Upper lobe of left lung (tissue), 6 donors: ENCODE measurements around the gene PARP11. TPM values are rescaled to one million over a fixed set of nuclear protein-coding genes. Genes with fewer than 3 reads are reported as not detected.

ENCODE experiments used
- ATAC-seq, 2 donors: fragments of 200-7000 bp; cut with Tn5 transposase; one replicate each; pipeline ENCODE4 v1.9.1; 2022; ENCODE audit warnings: mild to moderate bottlenecking in 2 of 2, moderate library complexity in 2 of 2; ENCODE audit not compliant: low FRiP score in 2 of 2
- DNase-seq, 2 donors: peaks; one replicate each; pipeline ENCODE4 v3.0.0-alpha.2; 2019 to 2020
- H3K27ac ChIP-seq, 4 donors: fragments of 200-600 bp; sonication (generic); one replicate each; pipeline ENCODE4 v1.5.1; 2016 to 2019
- H3K27me3 ChIP-seq, 4 donors: fragments of 200-600 bp; sonication (generic); one replicate each; pipeline ENCODE4 v1.5.1; 2017 to 2019
- H3K36me3 ChIP-seq, 4 donors: fragments of 200-600 bp; sonication (generic); one replicate each; pipeline ENCODE4 v1.5.1; 2016 to 2019
- H3K4me1 ChIP-seq, 4 donors: fragments of 200-600 bp; sonication (generic); one replicate each; pipeline ENCODE4 v1.5.1; 2018 to 2019
- H3K4me3 ChIP-seq, 4 donors: fragments of 200-600 bp; sonication (generic); one replicate each; pipeline ENCODE4 v1.5.1; 2017 to 2019; ENCODE audit warnings: mild to moderate bottlenecking in 2 of 4, moderate library complexity in 1 of 4
- H3K9me3 ChIP-seq, 4 donors: fragments of 200-600 bp; sonication (generic); one replicate each; pipeline ENCODE4 v1.5.1; 2018 to 2019
- CTCF ChIP-seq, 6 experiments: fragments of 450-650 bp in 4 of 6; fragments of 200-600 bp in 2 of 6; sonication (generic) in 2 of 6; IDR thresholded peaks; one replicate each; pipeline ENCODE4 v1.5.1; 2016 to 2019; ENCODE audit warnings: antibody characterized with exemption in 6 of 6
- EP300 ChIP-seq, 4 donors: sonication (generic); formaldehyde crosslinking; IDR thresholded peaks; one replicate each; pipeline ENCODE4 v1.5.1; 2017; ENCODE audit warnings: antibody characterized with exemption in 4 of 4, control low read depth in 2 of 4
- POLR2A ChIP-seq, 4 donors: fragments of 450-650 bp; IDR thresholded peaks; one replicate each; pipeline ENCODE4 v1.5.1; 2016 to 2017; ENCODE audit warnings: antibody characterized with exemption in 4 of 4, mild to moderate bottlenecking in 2 of 4
- POLR2AphosphoS5 ChIP-seq, 2 donors: sonication (generic); formaldehyde crosslinking; IDR thresholded peaks; one replicate each; pipeline ENCODE4 v1.5.1; 2017; ENCODE audit warnings: antibody characterized with exemption in 2 of 2
- WGBS, 2 donors: methylation state at CpG; one replicate each; pipeline ENCODE4 v1.1.5; 2017 to 2018; 5-methylcytosine and 5-hydroxymethylcytosine counted together
- total RNA-seq, 6 donors: library from RNA; depleted of rRNA in 4 of 6; stranded (reverse); fragments of >200 nt in 4 of 6; gene quantifications; one replicate each; pipeline versions ENCODE4 v1.1.0 to v1.2.1, GENCODE V29; 2016 to 2021
- donor health status: DM: no; HTN: no; CAD: no; lungs with moderate emphysema.
- donor health status: DM: no; HTN: yes; CAD: no; lungs with severe emphysema.

The PARP11 gene
- total RNA-seq, 6 donors from 2014 or later, result 3.8 to 10.8 (median 8.5) TPM

DNA sequence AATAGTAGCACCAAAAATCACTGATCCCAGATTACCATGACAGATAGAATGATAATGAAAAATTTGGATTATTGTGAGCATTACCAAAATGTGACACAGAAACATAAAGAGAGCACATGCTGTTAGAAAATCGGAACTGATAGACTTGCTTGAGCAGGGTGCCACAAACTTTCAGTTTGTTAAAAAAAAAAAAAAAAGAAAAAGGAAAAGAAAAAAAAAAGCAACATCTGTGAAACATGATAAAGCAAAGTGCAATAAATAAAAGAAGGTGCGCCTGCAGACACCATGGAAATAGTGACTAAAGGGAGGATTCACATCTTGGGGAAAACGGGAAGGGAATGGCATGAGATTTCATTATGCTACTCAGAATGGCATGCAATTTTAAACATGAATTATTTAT, 6.6 kb upstream of the PARP11 start:
- no peaks in the 10 kb centered on the region for H3K36me3 ChIP-seq
- H3K9me3 ChIP-seq, result no peaks in the 10 kb centered on the region
- no peak for ATAC-seq
- H3K4me1 ChIP-seq, result peaks cover 0 to 3% (median 0%) of the 10 kb centered on the region in 4 donors
- TF ChIP-seq POLR2AphosphoS5 (IDR thresholded peaks at IDR 0.05) (no peak), POLR2A (IDR thresholded peaks at IDR 0.05) (no peak), CTCF (IDR thresholded peaks at IDR 0.05) (no peak), EP300 (IDR thresholded peaks at IDR 0.05) (no peak)
- no peak overlapping the region for H3K27ac ChIP-seq
- no peaks in the 10 kb centered on the region for H3K27me3 ChIP-seq
- WGBS, 2 donors, result 66 to 80% methylated on average over 3 of the region's 3 CpGs
- DNase-seq, result no peak
- H3K4me3 ChIP-seq, result no peak overlapping the region

DNA sequence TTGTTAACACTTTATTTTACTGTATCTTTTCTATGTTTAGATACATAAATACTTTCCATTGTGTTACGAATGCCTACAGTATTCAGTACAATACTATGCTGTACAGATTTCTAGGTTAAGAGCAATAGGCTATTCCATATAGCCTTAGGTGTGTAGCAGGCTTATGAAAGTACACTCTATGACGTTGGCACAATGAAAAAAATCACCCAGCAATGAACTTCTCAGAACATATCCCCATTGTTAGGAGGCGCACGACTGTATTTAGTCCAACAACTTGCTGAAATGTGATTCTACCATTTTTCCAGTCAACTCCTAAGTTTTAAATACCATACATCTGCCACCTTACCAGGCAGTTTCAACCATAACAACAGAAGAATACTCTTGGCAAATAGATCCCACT, 1.8 kb downstream of the PARP11 start:
- H3K27me3 ChIP-seq, result no peaks in the 10 kb centered on the region
- peak overlapping the region in 1 of 4 donors; percentile 71 for H3K4me3 ChIP-seq

DNA sequence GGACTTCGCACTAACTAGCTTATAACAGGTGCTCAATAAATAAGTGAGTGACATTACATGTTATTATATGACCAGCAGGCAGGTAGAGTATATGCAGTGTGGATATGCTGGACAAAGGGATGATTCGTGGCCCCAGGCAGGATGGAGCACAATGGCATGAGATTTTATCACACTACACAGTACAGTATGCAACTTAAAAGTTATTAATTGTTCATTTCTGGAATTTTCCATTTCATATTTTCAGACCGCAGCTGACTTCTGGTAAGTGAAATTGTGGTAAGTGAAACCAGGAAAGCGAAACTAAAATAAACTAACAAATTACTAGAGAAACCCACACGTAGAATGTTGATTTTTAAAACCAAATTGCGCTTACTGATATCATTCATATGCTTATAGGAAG, 3.3 kb downstream of the PARP11 start:
- 59 to 61% methylated on average over 6 of the region's 6 CpGs for WGBS, 2 donors

More for the DNA sequence above, 1.8 kb downstream of the PARP11 start:
- H3K27ac ChIP-seq, result no peak overlapping the region
- ATAC-seq, result no peak
- whole genome bisulfite sequencing, 2 donors, result 79 to 87% methylated on average over 4 of the region's 4 CpGs
- H3K9me3 ChIP-seq, result no peaks in the 10 kb centered on the region
- DNase-seq, result no peak
- H3K4me1 ChIP-seq, result peaks cover 16 to 30% (median 25%) of the 10 kb centered on the region in 4 donors
- TF ChIP-seq EP300 (IDR thresholded peaks at IDR 0.05) (no peak), POLR2A (IDR thresholded peaks at IDR 0.05) (no peak), POLR2AphosphoS5 (IDR thresholded peaks at IDR 0.05) (no peak), CTCF (IDR thresholded peaks at IDR 0.05) (no peak)
- H3K36me3 ChIP-seq, result no peaks in the 10 kb centered on the region

DNA sequence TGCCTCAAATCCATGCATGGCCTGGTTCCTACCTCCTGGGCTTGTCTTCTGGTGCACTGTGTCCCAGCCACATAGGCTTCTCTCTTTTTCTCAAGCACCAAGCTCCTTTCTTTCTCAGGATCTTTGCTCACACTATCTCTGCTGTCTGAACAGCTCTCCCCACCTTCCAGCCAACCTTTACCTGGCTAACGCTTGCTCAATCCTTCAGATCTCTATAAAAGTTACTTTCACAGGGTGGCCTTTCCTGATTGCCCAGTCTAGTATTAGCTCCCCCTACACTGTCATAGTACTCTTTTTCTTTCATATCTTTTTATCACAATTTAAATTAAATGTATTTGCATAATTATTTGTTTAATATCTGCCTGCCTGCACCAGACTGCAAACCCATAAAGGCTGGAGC, 3.8 kb downstream of the PARP11 start:
- peak overlapping the region in 1 of 4 donors; percentile 23 for H3K27ac ChIP-seq
- no peaks in the 10 kb centered on the region for H3K36me3 ChIP-seq
- DNase-seq (no peak), ATAC-seq (no peak)
- H3K27me3 ChIP-seq, result no peaks in the 10 kb centered on the region
- WGBS, 2 donors, result 94 to 100% methylated on average over 1 of the region's 1 CpG
- H3K4me3 ChIP-seq, result no peak overlapping the region
- no peak for TF ChIP-seq EP300 (IDR thresholded peaks at IDR 0.05)
- no peak for TF ChIP-seq POLR2AphosphoS5 (IDR thresholded peaks at IDR 0.05)
- TF ChIP-seq POLR2A (IDR thresholded peaks at IDR 0.05), result no peak
- TF ChIP-seq CTCF (IDR thresholded peaks at IDR 0.05), result no peak
- peaks cover 16 to 30% (median 25%) of the 10 kb centered on the region in 4 donors for H3K4me1 ChIP-seq
- peaks cover 0 to 8% (median 2%) of the 10 kb centered on the region in 4 donors for H3K9me3 ChIP-seq

More for the DNA sequence above, 3.3 kb downstream of the PARP11 start:
- DNase-seq (no peak), ATAC-seq (no peak)
- Histone ChIP-seq H3K9me3 (peaks cover 0 to 8% (median 2%) of the 10 kb centered on the region in 4 donors), H3K4me3 (peak overlapping the region in 2 of 4 donors; percentile 8 to 29), H3K27me3 (no peaks in the 10 kb centered on the region), H3K27ac (peak overlapping the region in 1 of 4 donors; percentile 23), H3K4me1 (peaks cover 16 to 30% (median 25%) of the 10 kb centered on the region in 4 donors), H3K36me3 (no peaks in the 10 kb centered on the region)
- no peak for TF ChIP-seq CTCF (IDR thresholded peaks at IDR 0.05)
- TF ChIP-seq POLR2A (IDR thresholded peaks at IDR 0.05), result no peak
- TF ChIP-seq EP300 (IDR thresholded peaks at IDR 0.05), result no peak
- no peak for TF ChIP-seq POLR2AphosphoS5 (IDR thresholded peaks at IDR 0.05)

DNA sequence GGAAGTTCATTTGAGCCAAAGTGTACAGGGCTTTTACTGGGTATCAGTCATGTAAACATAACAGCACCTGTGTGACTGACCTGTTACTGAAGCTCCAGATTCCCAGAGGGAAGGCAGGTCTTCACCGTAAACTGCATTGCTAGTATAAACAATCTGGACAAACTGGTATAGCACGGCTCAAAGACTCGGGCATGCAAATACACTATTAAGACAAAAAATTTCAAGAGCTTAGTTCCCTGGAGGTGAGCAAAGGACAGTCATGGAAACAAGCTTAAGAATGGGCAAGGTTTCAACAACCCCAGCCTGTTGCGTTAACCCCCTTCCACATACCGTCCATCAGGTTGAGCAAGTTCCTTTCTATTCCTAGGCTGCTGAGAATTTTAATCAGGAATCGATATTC, 9.4 kb downstream of the PARP11 start:
- Histone ChIP-seq H3K9me3 (peaks cover 0 to 8% (median 2%) of the 10 kb centered on the region in 4 donors), H3K27ac (no peak overlapping the region), H3K4me3 (no peak overlapping the region), H3K4me1 (no peaks in the 10 kb centered on the region), H3K27me3 (no peaks in the 10 kb centered on the region), H3K36me3 (no peaks in the 10 kb centered on the region)
- 70 to 79% methylated on average over 6 of the region's 6 CpGs for WGBS, 2 donors
- TF ChIP-seq EP300 (IDR thresholded peaks at IDR 0.05), result no peak
- no peak for TF ChIP-seq POLR2A (IDR thresholded peaks at IDR 0.05)
- TF ChIP-seq CTCF (IDR thresholded peaks at IDR 0.05), result no peak
- TF ChIP-seq POLR2AphosphoS5 (IDR thresholded peaks at IDR 0.05), result no peak
- no peak for DNase-seq
- no peak for ATAC-seq
